GM10266 (cell line): ENCODE measurements around the gene RAB24.

Experiments used
- DNase-seq: peaks from one replicate; pipeline ENCODE4 v3.0.0; 2012; ENCODE audit errors: extremely low spot score
- CTCF ChIP-seq: IDR thresholded peaks from 2 replicates; pipeline ENCODE4 v1.5.1; 2012; ENCODE audit warnings: mild to moderate bottlenecking, low read depth; ENCODE audit not compliant: control insufficient read depth, insufficient read depth; ENCODE audit errors: missing control alignments

Gene RAB24

GRCh38 chr5:177299697-177300096 lies 3.8 kb downstream of the RAB24 start:
- no peak for TF ChIP-seq CTCF
- DNase-seq: no peak

GRCh38 chr5:177297922-177298321 lies 5.6 kb downstream of the RAB24 start:
- no peak for TF ChIP-seq CTCF
- DNase-seq: no peak

GRCh38 chr5:177296581-177296980 lies 6.9 kb downstream of the RAB24 start:
- TF ChIP-seq CTCF: no peak
- no peak for DNase-seq

GRCh38 chr5:177295924-177296323 lies 7.6 kb downstream of the RAB24 start:
- TF ChIP-seq CTCF: no peak
- no peak for DNase-seq

GRCh38 chr5:177294632-177295031 lies 8.9 kb downstream of the RAB24 start:
- no peak for TF ChIP-seq CTCF

GRCh38 chr5:177293819-177294581 lies 9.5 kb downstream of the RAB24 start:
- TF ChIP-seq CTCF: no peak
- no peak for DNase-seq

More at GRCh38 chr5:177294632-177295031, 8.9 kb downstream of the RAB24 start:
- no peak for DNase-seq

- no peak for TF ChIP-seq CTCF
These were observed 11.8 kb downstream of the RAB24 start for GRCh38 chr5:177291735-177292134.

More at GRCh38 chr5:177291735-177292134, 11.8 kb downstream of the RAB24 start:
- DNase-seq: no peak
